Suprapubic skin (tissue), 4 donors: Measurements from ENCODE around the gene TOM1L2. TPM values are rescaled to one million over a fixed set of nuclear protein-coding genes. Genes with fewer than 3 reads are reported as not detected.

Experiments used
- DNase-seq, 2 donors: peaks; one replicate each; pipeline ENCODE4 v3.0.0-alpha.2; 2019; ENCODE audit warnings: low spot score in 2 of 2
- H3K27ac ChIP-seq: fragments of 200-600 bp; sonication (generic); one replicate; pipeline ENCODE4 v1.5.1; 2019
- H3K27me3 ChIP-seq: fragments of 200-600 bp; sonication (generic); one replicate; pipeline ENCODE4 v1.5.1; 2019
- H3K36me3 ChIP-seq: fragments of 200-600 bp; sonication (generic); one replicate; pipeline ENCODE4 v1.5.1; 2019
- H3K4me1 ChIP-seq: fragments of 200-600 bp; sonication (generic); one replicate; pipeline ENCODE4 v1.5.1; 2019
- H3K4me3 ChIP-seq: fragments of 200-600 bp; sonication (generic); one replicate; pipeline ENCODE4 v1.5.1; 2019; ENCODE audit warnings: mild to moderate bottlenecking
- H3K9me3 ChIP-seq: fragments of 200-600 bp; sonication (generic); one replicate; pipeline ENCODE4 v1.5.1; 2019
- CTCF ChIP-seq, 2 donors: fragments of 200-600 bp in 1 of 2; fragments of 450-650 bp in 1 of 2; sonication (generic) in 1 of 2; IDR thresholded peaks; one replicate each; pipeline ENCODE4 v1.5.1; 2016 to 2019; ENCODE audit warnings: antibody characterized with exemption in 2 of 2, mild to moderate bottlenecking in 1 of 2, moderate library complexity in 1 of 2
- EP300 ChIP-seq: sonication (generic); formaldehyde crosslinking; IDR thresholded peaks from one replicate; pipeline ENCODE4 v1.6.1; 2017; ENCODE audit warnings: antibody characterized with exemption
- POLR2A ChIP-seq, 2 donors: fragments of 450-650 bp; IDR thresholded peaks; one replicate each; pipeline ENCODE4 v1.6.1; 2017; ENCODE audit warnings: antibody characterized with exemption in 2 of 2, mild to moderate bottlenecking in 2 of 2, moderate library complexity in 2 of 2
- POLR2AphosphoS5 ChIP-seq, 3 donors: sonication (generic); formaldehyde crosslinking; IDR thresholded peaks; one replicate each; pipeline ENCODE4 v1.6.1; 2017; ENCODE audit warnings: antibody characterized with exemption in 3 of 3
- WGBS: methylation state at CpG from one replicate; pipeline ENCODE4 v1.1.5; 2018; 5-methylcytosine and 5-hydroxymethylcytosine counted together
- total RNA-seq, 4 donors: library from RNA; depleted of rRNA; stranded (reverse); fragments of >200 nt; gene quantifications; one replicate each; pipeline ENCODE4 v1.1.0, GENCODE V29; 2016

TOM1L2 gene
- total RNA-seq, 4 donors from 2014 or later, result 128 to 259 (median 162) TPM

- Histone ChIP-seq H3K36me3 (no peaks in the 10 kb centered on the region), H3K4me3 (no peak overlapping the region), H3K27me3 (no peaks in the 10 kb centered on the region), H3K4me1 (peaks cover 60% of the 10 kb centered on the region), H3K9me3 (no peaks in the 10 kb centered on the region), H3K27ac (no peak overlapping the region)
- TF ChIP-seq CTCF (IDR thresholded peaks at IDR 0.05) (no peak), POLR2A (IDR thresholded peaks at IDR 0.05) (no peak), EP300 (no peak), POLR2AphosphoS5 (IDR thresholded peaks at IDR 0.05) (no peak)
- DNase-seq, result no peak
- 77% methylated on average over 3 of the region's 3 CpGs for WGBS
Measured at GRCh38 chr17:17934806-17935205, 37.4 kb downstream of the TOM1L2 start.

GRCh38 chr17:17934214-17934613 is 38.0 kb downstream of the TOM1L2 start:
- Histone ChIP-seq H3K27ac (no peak overlapping the region), H3K27me3 (no peaks in the 10 kb centered on the region), H3K4me1 (peaks cover 63% of the 10 kb centered on the region), H3K36me3 (no peaks in the 10 kb centered on the region), H3K4me3 (no peak overlapping the region), H3K9me3 (no peaks in the 10 kb centered on the region)
- DNase-seq, result no peak
- WGBS, result 89% methylated on average over 2 of the region's 2 CpGs
- no peak for TF ChIP-seq POLR2AphosphoS5 (IDR thresholded peaks at IDR 0.05)
- no peak for TF ChIP-seq CTCF (IDR thresholded peaks at IDR 0.05)
- TF ChIP-seq EP300, result no peak
- no peak for TF ChIP-seq POLR2A (IDR thresholded peaks at IDR 0.05)

- Histone ChIP-seq H3K9me3 (no peaks in the 10 kb centered on the region), H3K36me3 (no peaks in the 10 kb centered on the region), H3K4me3 (no peak overlapping the region), H3K27me3 (no peaks in the 10 kb centered on the region), H3K4me1 (peaks cover 63% of the 10 kb centered on the region), H3K27ac (no peak overlapping the region)
- no peak for DNase-seq
- TF ChIP-seq POLR2AphosphoS5 (IDR thresholded peaks at IDR 0.05) (no peak), POLR2A (IDR thresholded peaks at IDR 0.05) (no peak)
Measured at GRCh38 chr17:17933775-17934174, 38.4 kb downstream of the TOM1L2 start.

- 67% methylated on average over 2 of the region's 2 CpGs for WGBS
- Histone ChIP-seq H3K4me3 (no peak overlapping the region), H3K4me1 (peaks cover 53% of the 10 kb centered on the region), H3K27ac (no peak overlapping the region), H3K27me3 (no peaks in the 10 kb centered on the region), H3K36me3 (no peaks in the 10 kb centered on the region), H3K9me3 (no peaks in the 10 kb centered on the region)
- no peak for DNase-seq
- no peak for TF ChIP-seq POLR2AphosphoS5 (IDR thresholded peaks at IDR 0.05)
- no peak for TF ChIP-seq CTCF (IDR thresholded peaks at IDR 0.05)
- TF ChIP-seq EP300, result no peak
- no peak for TF ChIP-seq POLR2A (IDR thresholded peaks at IDR 0.05)
Measured at GRCh38 chr17:17931159-17931558, 41.0 kb downstream of the TOM1L2 start.

- peaks cover 48% of the 10 kb centered on the region for H3K4me1 ChIP-seq
Measured at GRCh38 chr17:17930674-17931073, 41.5 kb downstream of the TOM1L2 start.

More at GRCh38 chr17:17930674-17931073, 41.5 kb downstream of the TOM1L2 start:
- H3K4me3 ChIP-seq, result no peak overlapping the region
- H3K27me3 ChIP-seq, result no peaks in the 10 kb centered on the region
- no peak for TF ChIP-seq POLR2AphosphoS5 (IDR thresholded peaks at IDR 0.05)
- TF ChIP-seq EP300, result no peak
- no peak for TF ChIP-seq POLR2A (IDR thresholded peaks at IDR 0.05)
- no peak for TF ChIP-seq CTCF (IDR thresholded peaks at IDR 0.05)
- H3K36me3 ChIP-seq, result no peaks in the 10 kb centered on the region
- H3K9me3 ChIP-seq, result no peaks in the 10 kb centered on the region
- DNase-seq, result no peak
- no peak overlapping the region for H3K27ac ChIP-seq
